ENCODE results near the gene BLNK. TPM values are rescaled to one million over a fixed set of nuclear protein-coding genes. Genes with fewer than 3 reads are reported as not detected.

The BLNK gene
- total and polyA plus RNA-seq, 3 donors from 2014 or later = 1.1 to 4.5 (median 1.5) TPM

DNA sequence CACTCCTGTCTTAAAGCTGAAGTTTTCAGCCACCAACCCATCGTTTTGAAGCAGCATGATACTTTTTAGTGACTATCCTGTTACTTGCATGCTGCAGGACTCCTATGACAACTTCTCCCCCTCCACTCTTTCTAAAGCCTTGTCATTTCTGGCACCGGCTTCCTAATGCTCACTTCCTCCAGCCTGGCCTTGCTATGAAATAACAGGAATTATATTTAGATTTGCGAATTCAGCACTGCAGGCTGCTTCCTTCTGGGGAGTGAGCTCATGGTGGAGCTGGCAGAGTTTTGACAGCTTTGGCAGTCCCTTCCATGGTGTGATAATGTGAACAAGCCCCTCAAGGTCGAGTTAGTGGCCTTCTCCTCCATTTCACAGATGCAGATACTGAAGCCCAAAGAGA is 13.4 kb downstream of the BLNK start:
- TF ChIP-seq POLR2A (IDR thresholded peaks at IDR 0.05) = no peak
- TF ChIP-seq, protein P1, sequence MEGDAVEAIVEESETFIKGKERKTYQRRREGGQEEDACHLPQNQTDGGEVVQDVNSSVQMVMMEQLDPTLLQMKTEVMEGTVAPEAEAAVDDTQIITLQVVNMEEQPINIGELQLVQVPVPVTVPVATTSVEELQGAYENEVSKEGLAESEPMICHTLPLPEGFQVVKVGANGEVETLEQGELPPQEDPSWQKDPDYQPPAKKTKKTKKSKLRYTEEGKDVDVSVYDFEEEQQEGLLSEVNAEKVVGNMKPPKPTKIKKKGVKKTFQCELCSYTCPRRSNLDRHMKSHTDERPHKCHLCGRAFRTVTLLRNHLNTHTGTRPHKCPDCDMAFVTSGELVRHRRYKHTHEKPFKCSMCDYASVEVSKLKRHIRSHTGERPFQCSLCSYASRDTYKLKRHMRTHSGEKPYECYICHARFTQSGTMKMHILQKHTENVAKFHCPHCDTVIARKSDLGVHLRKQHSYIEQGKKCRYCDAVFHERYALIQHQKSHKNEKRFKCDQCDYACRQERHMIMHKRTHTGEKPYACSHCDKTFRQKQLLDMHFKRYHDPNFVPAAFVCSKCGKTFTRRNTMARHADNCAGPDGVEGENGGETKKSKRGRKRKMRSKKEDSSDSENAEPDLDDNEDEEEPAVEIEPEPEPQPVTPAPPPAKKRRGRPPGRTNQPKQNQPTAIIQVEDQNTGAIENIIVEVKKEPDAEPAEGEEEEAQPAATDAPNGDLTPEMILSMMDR (IDR thresholded peaks at IDR 0.05) = no peak
- H3K27ac ChIP-seq = no peak overlapping the region
- H3K27me3 ChIP-seq = no peaks in the 10 kb centered on the region
- no peaks in the 10 kb centered on the region for H3K4me1 ChIP-seq
- no peak for DNase-seq
- intact Hi-C loops (cut with DNase I; ENCODE audit: low total_unique reads) = no loop called here
- no peaks in the 10 kb centered on the region for H3K9me3 ChIP-seq
- WGBS, 2 donors = 58 to 62% methylated on average over 4 of the region's 4 CpGs
- no peak overlapping the region for H3K4me3 ChIP-seq
- H3K36me3 ChIP-seq (ENCODE audit: low read depth, missing control alignments) = no peaks in the 10 kb centered on the region

DNA sequence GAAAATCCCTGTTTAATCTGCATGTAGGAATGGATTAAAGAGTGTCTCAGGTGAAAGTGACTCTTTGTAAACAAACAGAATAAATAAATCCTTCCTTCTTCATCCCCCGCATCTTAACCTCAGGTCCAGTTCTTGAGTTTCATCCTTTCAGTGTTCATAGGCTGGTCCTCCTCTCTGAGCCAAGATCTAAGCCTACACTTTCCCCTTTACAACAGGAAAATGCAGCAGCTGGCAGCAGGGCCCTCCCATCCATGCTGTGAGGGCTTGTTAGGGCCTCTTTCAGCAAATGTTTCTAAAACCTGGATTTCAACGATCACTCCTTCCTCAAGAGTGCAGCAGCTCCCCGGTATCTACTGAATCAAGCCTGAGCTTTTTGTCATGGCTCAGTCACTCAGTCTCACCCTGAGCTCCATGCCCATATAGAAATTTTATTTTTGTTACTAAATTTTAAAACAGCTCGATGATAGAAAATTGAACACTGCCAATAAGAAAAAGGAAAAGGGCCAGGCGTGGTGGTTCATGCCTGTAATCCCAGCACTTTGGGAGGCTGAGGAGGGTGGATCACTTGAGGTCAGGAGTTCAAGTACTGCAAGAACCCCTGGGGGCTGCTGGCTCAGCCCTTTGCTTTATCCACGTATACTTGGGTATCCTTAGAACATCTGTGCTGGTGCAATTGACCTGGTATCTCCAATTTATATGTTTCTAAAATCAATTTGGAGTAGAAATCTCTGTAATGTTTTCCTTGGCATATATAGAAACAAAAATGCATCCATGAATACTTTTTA is 15.6 kb downstream of the BLNK start:
- Histone ChIP-seq H3K27ac (no peak overlapping the region), H3K9me3 (no peaks in the 10 kb centered on the region), H3K27me3 (no peaks in the 10 kb centered on the region), H3K4me3 (no peak overlapping the region), H3K36me3 (ENCODE audit: low read depth, missing control alignments) (no peaks in the 10 kb centered on the region), H3K4me1 (no peaks in the 10 kb centered on the region)
- TF ChIP-seq, protein P1 (IDR thresholded peaks at IDR 0.05) = no peak
- no peak for TF ChIP-seq POLR2A (IDR thresholded peaks at IDR 0.05)
- no peak for DNase-seq
- intact Hi-C loops (cut with DNase I; ENCODE audit: low total_unique reads) = no loop called here
- WGBS, 2 donors = 59 to 77% methylated on average over 6 of the region's 6 CpGs

DNA sequence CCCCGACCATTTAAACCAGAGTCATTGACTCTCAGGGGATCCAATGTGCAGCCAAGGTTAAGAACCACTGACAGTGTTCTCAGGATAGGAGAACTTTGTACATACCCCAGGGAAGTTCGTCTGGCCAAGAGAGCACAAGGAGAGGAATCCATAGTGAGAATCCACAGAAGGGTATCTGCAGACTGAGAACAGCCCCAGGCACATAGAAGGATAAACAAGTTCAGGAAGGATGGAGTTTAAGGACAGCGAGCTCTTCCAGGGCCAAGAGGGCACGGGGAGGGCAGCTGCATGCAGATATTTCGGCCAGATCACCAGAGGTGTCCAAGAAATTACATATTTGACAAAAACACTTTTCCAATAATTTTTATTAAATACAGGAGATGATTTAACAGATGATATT is 16.4 kb downstream of the BLNK start:
- no peaks in the 10 kb centered on the region for H3K36me3 ChIP-seq (ENCODE audit: low read depth, missing control alignments)
- no peak overlapping the region for H3K4me3 ChIP-seq
- no peak for TF ChIP-seq POLR2A (IDR thresholded peaks at IDR 0.05)
- TF ChIP-seq, protein P1 (IDR thresholded peaks at IDR 0.05) = no peak
- no peaks in the 10 kb centered on the region for H3K9me3 ChIP-seq
- H3K27ac ChIP-seq = no peak overlapping the region
- no peak for DNase-seq
- H3K4me1 ChIP-seq = no peaks in the 10 kb centered on the region
- WGBS, 2 donors = 60 to 65% methylated on average over 5 of the region's 5 CpGs
- no peaks in the 10 kb centered on the region for H3K27me3 ChIP-seq
- intact Hi-C loops (cut with DNase I; ENCODE audit: low total_unique reads) = no loop called here

DNA sequence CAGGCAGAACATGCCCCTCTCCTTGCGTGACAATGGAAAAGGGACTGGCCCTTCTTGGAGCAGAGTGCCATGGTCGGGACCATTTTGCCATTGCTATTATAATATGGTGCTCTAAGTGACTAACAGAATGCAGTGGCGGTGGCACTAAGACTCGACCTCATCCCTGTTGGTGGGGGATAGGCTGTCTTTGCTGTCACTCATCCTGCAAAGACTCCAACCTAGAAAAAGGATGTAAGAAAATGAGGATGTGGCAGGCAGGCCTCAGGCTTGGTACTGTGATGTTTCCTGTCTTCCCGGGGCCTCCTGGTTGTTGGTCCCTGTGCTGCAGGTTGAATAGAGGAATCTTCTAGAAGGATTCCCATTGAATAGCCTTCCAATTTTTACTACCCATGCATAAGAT is 18.6 kb downstream of the BLNK start:
- no peak overlapping the region for H3K27ac ChIP-seq
- TF ChIP-seq, protein P1 (IDR thresholded peaks at IDR 0.05) = no peak
- no peak for TF ChIP-seq POLR2A (IDR thresholded peaks at IDR 0.05)
- no peaks in the 10 kb centered on the region for H3K9me3 ChIP-seq
- WGBS, 2 donors = 91 to 96% methylated on average over 5 of the region's 5 CpGs
- H3K4me3 ChIP-seq = no peak overlapping the region
- no peaks in the 10 kb centered on the region for H3K27me3 ChIP-seq
- intact Hi-C loops (cut with DNase I; ENCODE audit: low total_unique reads) = no loop called here
- no peak for DNase-seq
- H3K4me1 ChIP-seq = no peaks in the 10 kb centered on the region
- H3K36me3 ChIP-seq (ENCODE audit: low read depth, missing control alignments) = no peaks in the 10 kb centered on the region

DNA sequence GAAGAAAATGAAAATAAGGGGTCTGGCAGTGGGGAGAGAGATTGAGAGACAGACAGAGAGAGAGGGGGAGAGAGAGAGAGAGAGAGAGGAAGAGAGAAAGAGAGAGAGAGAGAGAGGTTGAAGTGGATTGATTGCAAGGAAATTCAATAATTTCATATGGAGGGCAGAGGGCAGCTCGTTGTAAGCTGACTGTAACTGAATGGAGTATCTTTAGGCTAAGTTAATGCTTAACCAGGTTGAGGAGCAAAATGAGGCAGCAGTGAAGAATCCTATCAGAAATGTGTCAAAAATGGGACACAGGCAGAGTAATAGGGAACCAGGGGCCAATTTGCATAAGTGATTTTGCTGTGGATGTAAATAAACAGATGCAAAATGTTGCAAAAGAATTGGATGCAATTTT is 21.0 kb downstream of the BLNK start:
- no peaks in the 10 kb centered on the region for H3K36me3 ChIP-seq (ENCODE audit: low read depth, missing control alignments)
- no peaks in the 10 kb centered on the region for H3K27me3 ChIP-seq
- H3K4me1 ChIP-seq = no peaks in the 10 kb centered on the region
- no peaks in the 10 kb centered on the region for H3K9me3 ChIP-seq
- TF ChIP-seq, protein P1 (IDR thresholded peaks at IDR 0.05) = no peak
- no peak for TF ChIP-seq POLR2A (IDR thresholded peaks at IDR 0.05)
- no peak overlapping the region for H3K27ac ChIP-seq
- DNase-seq = no peak
- intact Hi-C loops (cut with DNase I; ENCODE audit: low total_unique reads) = no loop called here
- no peak overlapping the region for H3K4me3 ChIP-seq
- 70 to 71% methylated on average over 1 of the region's 1 CpG for WGBS, 2 donors
